ENCODE measurements around the gene HSP90AB1. TPM values are rescaled to one million over a fixed set of nuclear protein-coding genes. Genes with fewer than 3 reads are reported as not detected.

The HSP90AB1 gene
- total RNA-seq, 1 donor from 2014 or later: 914 TPM

DNA sequence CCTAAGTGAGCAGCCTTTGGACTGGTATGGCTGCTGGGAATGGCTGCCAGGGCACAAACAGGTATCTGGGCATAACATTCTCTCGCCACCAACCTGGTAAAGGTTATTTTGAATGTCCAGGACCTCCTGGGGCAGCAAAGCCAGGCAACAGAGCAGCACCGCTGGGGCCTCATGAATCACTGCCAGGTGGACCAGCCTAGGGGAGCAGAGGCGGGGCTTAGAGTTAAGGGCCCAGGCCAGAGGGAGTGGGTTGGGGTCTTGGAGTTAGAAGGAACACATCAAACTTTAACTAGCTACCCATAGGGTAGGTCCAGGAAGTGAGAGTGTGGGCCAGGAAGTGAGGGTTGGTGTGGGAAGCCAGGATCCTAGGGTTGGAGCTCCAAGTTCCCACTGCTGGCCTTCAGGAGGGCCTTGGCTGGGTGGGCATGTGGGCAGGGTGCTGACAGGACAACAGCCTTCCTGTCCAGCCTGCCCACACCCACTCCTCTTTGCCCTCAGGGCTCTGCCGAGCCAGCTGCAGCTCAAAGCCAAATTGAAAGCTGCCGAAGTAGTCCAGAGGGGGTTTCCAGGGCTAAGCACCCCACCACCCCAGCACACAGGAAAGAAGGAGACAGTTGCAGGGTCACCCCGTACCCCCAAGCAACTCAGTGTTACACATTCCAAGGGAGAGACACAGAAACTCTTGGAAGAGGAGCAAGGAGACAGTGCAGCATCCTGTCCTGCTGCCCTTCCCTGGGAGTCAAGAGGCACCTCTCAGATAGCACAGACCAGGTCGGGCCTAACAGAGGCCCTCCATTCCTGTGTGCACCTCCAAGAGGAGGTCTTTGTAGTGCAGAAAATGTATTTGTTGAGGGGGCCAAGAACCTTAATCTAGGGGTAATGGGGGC is 15.8 kb downstream of the HSP90AB1 start:
- Histone ChIP-seq H3K27ac (ENCODE audit: low read depth, low read length) (no peak overlapping the region), H3K4me2 (ENCODE audit: low read length) (peak overlapping the region; percentile 93), H3K36me3 (ENCODE audit: insufficient read depth, low read length) (peaks cover 3% of the 10 kb centered on the region), H2AFZ (ENCODE audit: low read depth, low read length) (no peak overlapping the region), H3K79me2 (ENCODE audit: insufficient read depth, low read length) (peaks cover 15% of the 10 kb centered on the region), H3K4me1 (ENCODE audit: insufficient read depth, low read length) (peaks cover 24% of the 10 kb centered on the region), H3K9ac (ENCODE audit: low read length) (peak overlapping the region; percentile 45), H3K27me3 (ENCODE audit: insufficient read depth, low read length) (no peaks in the 10 kb centered on the region), H3K9me3 (ENCODE audit: insufficient read depth, low read depth, low read length) (no peaks in the 10 kb centered on the region), H4K20me1 (ENCODE audit: insufficient read depth, low read length) (peaks cover 27% of the 10 kb centered on the region), H3K4me3 (ENCODE audit: insufficient read depth, low read depth, low read length) (no peak overlapping the region)
- FAIRE-seq (no peak), DNase-seq (ENCODE audit: low read depth) (no peak)
- peaks cover 3% of the 10 kb centered on the region for H3K27me3 Mint-ChIP-seq (ENCODE audit: low read depth, unreplicated experiment)
- H3K27ac Mint-ChIP-seq (ENCODE audit: unreplicated experiment): peak overlapping the region; percentile 62
- H3K4me3 Mint-ChIP-seq (ENCODE audit: unreplicated experiment): peak overlapping the region; percentile 95
- TF ChIP-seq, protein P1, sequence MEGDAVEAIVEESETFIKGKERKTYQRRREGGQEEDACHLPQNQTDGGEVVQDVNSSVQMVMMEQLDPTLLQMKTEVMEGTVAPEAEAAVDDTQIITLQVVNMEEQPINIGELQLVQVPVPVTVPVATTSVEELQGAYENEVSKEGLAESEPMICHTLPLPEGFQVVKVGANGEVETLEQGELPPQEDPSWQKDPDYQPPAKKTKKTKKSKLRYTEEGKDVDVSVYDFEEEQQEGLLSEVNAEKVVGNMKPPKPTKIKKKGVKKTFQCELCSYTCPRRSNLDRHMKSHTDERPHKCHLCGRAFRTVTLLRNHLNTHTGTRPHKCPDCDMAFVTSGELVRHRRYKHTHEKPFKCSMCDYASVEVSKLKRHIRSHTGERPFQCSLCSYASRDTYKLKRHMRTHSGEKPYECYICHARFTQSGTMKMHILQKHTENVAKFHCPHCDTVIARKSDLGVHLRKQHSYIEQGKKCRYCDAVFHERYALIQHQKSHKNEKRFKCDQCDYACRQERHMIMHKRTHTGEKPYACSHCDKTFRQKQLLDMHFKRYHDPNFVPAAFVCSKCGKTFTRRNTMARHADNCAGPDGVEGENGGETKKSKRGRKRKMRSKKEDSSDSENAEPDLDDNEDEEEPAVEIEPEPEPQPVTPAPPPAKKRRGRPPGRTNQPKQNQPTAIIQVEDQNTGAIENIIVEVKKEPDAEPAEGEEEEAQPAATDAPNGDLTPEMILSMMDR (IDR thresholded peaks at IDR 0.05; ENCODE audit: insufficient read depth, low read depth, low read length): no peak
- H3K9me3 Mint-ChIP-seq (ENCODE audit: unreplicated experiment): no peaks in the 10 kb centered on the region
- H3K36me3 Mint-ChIP-seq (ENCODE audit: low read depth, unreplicated experiment): no peaks in the 10 kb centered on the region
- H3K4me1 Mint-ChIP-seq (ENCODE audit: low read depth, unreplicated experiment): peaks cover 29% of the 10 kb centered on the region

DNA sequence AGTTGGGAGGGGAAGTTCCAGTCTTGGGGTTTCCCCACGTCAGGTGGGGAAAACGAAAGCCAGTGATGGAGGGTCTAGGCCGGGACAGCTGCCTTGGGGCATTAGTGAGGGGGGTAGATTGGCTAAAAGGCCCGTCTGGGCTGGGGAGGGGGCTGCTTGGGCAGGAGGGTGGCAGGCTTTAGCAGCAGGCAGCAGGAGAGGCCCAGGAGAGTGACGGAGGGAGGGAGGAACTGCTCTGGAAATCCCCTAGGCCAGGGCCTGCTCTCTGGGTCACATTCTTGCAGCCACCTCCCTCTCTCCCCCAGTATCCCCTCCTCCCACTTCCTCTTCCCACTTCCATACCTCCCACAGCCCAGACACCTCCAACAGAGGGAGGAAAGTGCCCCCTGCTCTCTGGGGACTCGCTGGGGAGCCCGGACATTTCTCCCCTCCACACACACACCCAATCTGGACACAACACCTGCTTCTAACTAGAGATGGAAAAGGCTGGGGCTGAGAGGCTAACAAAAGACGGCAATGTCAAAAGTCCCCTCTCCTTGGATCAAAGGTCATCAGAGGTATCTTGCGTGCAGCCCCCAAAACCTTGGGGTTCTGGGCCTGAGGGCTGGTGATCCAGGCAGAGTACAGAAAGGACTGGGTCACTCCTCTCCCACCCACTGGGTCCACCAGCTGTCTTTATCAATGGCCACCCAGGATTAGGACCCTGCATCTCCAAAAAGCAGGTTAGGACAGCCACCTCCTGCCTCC is 16.6 kb downstream of the HSP90AB1 start:
- peak overlapping the region; percentile 62 for H3K27ac Mint-ChIP-seq (ENCODE audit: unreplicated experiment)
- FAIRE-seq (no peak), DNase-seq (ENCODE audit: low read depth) (no peak)

More for the DNA sequence above, 16.6 kb downstream of the HSP90AB1 start:
- Histone ChIP-seq H3K79me2 (ENCODE audit: insufficient read depth, low read length) (peaks cover 15% of the 10 kb centered on the region), H4K20me1 (ENCODE audit: insufficient read depth, low read length) (peaks cover 31% of the 10 kb centered on the region), H3K4me2 (ENCODE audit: low read length) (peak overlapping the region; percentile 93), H3K27me3 (ENCODE audit: insufficient read depth, low read length) (peaks cover 5% of the 10 kb centered on the region), H3K9ac (ENCODE audit: low read length) (peak overlapping the region; percentile 45), H3K4me3 (ENCODE audit: insufficient read depth, low read depth, low read length) (peak overlapping the region; percentile 71), H2AFZ (ENCODE audit: low read depth, low read length) (no peak overlapping the region), H3K36me3 (ENCODE audit: insufficient read depth, low read length) (peaks cover 3% of the 10 kb centered on the region), H3K9me3 (ENCODE audit: insufficient read depth, low read depth, low read length) (no peaks in the 10 kb centered on the region), H3K27ac (ENCODE audit: low read depth, low read length) (no peak overlapping the region), H3K4me1 (ENCODE audit: insufficient read depth, low read length) (peaks cover 20% of the 10 kb centered on the region)
- peaks cover 23% of the 10 kb centered on the region for H3K4me1 Mint-ChIP-seq (ENCODE audit: low read depth, unreplicated experiment)
- no peaks in the 10 kb centered on the region for H3K9me3 Mint-ChIP-seq (ENCODE audit: unreplicated experiment)
- H3K4me3 Mint-ChIP-seq (ENCODE audit: unreplicated experiment): peak overlapping the region; percentile 95
- no peaks in the 10 kb centered on the region for H3K36me3 Mint-ChIP-seq (ENCODE audit: low read depth, unreplicated experiment)
- TF ChIP-seq EZH2 (IDR thresholded peaks at IDR 0.05; ENCODE audit: insufficient read depth, low read length): no peak
- TF ChIP-seq, protein P1 (IDR thresholded peaks at IDR 0.05; ENCODE audit: insufficient read depth, low read depth, low read length): no peak
- H3K27me3 Mint-ChIP-seq (ENCODE audit: low read depth, unreplicated experiment): peaks cover 9% of the 10 kb centered on the region

Data from astrocyte (in vitro differentiated cells and primary cell).